ENCODE measurements around the gene MINAR1. TPM values are rescaled to one million over a fixed set of nuclear protein-coding genes. Genes with fewer than 3 reads are reported as not detected.

MINAR1 gene
- total and polyA plus RNA-seq, 3 donors from 2014 or later: 0.62 to 1.0 (median 0.82) TPM

DNA sequence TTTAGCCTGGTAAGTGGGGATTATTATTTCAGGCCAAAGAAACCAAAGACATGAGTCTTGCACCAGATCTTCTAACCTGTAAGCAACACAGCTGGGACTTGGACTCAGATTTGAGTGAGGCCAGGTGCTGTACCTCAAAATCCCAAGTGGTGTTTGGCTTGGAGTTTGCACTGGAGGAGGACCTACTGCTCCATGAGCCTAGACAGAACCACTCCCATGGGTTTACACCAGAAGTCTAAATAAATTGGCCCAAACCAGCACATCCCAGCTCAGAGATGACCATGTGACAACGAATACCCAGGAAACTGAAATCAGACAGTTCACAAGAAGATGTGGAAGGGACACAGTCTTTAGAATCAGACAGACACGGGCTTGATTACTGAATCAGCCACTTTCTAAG is 47.5 kb downstream of the MINAR1 start:
- Histone ChIP-seq H3K9me3 (no peaks in the 10 kb centered on the region), H3K27me3 (no peaks in the 10 kb centered on the region), H3K27ac (no peak overlapping the region), H3K36me3 (ENCODE audit: low read depth, missing control alignments) (no peaks in the 10 kb centered on the region), H3K4me1 (no peaks in the 10 kb centered on the region), H3K4me3 (no peak overlapping the region)
- TF ChIP-seq POLR2A (IDR thresholded peaks at IDR 0.05): no peak
- TF ChIP-seq, protein P1, sequence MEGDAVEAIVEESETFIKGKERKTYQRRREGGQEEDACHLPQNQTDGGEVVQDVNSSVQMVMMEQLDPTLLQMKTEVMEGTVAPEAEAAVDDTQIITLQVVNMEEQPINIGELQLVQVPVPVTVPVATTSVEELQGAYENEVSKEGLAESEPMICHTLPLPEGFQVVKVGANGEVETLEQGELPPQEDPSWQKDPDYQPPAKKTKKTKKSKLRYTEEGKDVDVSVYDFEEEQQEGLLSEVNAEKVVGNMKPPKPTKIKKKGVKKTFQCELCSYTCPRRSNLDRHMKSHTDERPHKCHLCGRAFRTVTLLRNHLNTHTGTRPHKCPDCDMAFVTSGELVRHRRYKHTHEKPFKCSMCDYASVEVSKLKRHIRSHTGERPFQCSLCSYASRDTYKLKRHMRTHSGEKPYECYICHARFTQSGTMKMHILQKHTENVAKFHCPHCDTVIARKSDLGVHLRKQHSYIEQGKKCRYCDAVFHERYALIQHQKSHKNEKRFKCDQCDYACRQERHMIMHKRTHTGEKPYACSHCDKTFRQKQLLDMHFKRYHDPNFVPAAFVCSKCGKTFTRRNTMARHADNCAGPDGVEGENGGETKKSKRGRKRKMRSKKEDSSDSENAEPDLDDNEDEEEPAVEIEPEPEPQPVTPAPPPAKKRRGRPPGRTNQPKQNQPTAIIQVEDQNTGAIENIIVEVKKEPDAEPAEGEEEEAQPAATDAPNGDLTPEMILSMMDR (IDR thresholded peaks at IDR 0.05): no peak
- 88 to 97% methylated on average over 2 of the region's 2 CpGs for WGBS, 2 donors
- intact Hi-C loops (cut with DNase I; ENCODE audit: low total_unique reads): no loop called here
- no peak for DNase-seq

DNA sequence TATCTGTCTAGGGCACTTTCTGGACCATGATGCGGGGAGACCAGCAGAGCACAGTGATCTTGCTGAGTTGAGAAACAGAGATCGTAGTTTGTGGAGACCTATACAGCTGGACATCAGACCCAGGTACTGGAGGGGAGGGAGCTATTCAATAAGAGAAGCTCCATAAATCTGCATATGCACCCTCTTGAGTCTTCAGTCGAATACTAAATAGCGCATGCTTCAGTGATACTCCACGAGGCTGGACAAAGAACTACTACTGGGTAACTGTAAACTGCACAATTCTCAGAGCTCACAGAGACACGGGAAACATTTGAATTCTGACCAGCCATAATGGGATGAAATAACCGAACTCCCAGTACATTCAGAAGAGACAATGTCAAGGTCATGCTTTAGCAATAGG is 49.7 kb downstream of the MINAR1 start:
- Histone ChIP-seq H3K4me1 (no peaks in the 10 kb centered on the region), H3K9me3 (no peaks in the 10 kb centered on the region), H3K36me3 (ENCODE audit: low read depth, missing control alignments) (no peaks in the 10 kb centered on the region), H3K27ac (no peak overlapping the region), H3K27me3 (no peaks in the 10 kb centered on the region), H3K4me3 (no peak overlapping the region)
- 74 to 87% methylated on average over 7 of the region's 7 CpGs for WGBS, 2 donors
- intact Hi-C loops (cut with DNase I; ENCODE audit: low total_unique reads): no loop called here
- TF ChIP-seq, protein P1 (IDR thresholded peaks at IDR 0.05): no peak
- TF ChIP-seq POLR2A (IDR thresholded peaks at IDR 0.05): no peak
- DNase-seq: no peak

Other genes with a start within 250 kb of the MINAR1 start
- gene ANKRD34C, start 149.6 kb upstream of the MINAR1 start, total RNA-seq: under 1 TPM; 0.08 to 0.12 TPM
- 0.12 TPM for gene ANKRD34C, start 149.6 kb upstream of the MINAR1 start, polyA plus RNA-seq (ENCODE audit: insufficient read depth, low read depth, low replicate concordance)
- gene TMED3, start 121.2 kb upstream of the MINAR1 start, total RNA-seq: 100 to 1,000 TPM in 1 of 2 donors, 10 to 100 TPM in 1; 88.6 to 127 TPM
- gene TMED3, start 121.2 kb upstream of the MINAR1 start, polyA plus RNA-seq (ENCODE audit: insufficient read depth, low read depth, low replicate concordance): 94.0 TPM

Data from testis (tissue), 3 donors.